Measurements from ENCODE around the gene AFP.

- TF ChIP-seq, protein P1, sequence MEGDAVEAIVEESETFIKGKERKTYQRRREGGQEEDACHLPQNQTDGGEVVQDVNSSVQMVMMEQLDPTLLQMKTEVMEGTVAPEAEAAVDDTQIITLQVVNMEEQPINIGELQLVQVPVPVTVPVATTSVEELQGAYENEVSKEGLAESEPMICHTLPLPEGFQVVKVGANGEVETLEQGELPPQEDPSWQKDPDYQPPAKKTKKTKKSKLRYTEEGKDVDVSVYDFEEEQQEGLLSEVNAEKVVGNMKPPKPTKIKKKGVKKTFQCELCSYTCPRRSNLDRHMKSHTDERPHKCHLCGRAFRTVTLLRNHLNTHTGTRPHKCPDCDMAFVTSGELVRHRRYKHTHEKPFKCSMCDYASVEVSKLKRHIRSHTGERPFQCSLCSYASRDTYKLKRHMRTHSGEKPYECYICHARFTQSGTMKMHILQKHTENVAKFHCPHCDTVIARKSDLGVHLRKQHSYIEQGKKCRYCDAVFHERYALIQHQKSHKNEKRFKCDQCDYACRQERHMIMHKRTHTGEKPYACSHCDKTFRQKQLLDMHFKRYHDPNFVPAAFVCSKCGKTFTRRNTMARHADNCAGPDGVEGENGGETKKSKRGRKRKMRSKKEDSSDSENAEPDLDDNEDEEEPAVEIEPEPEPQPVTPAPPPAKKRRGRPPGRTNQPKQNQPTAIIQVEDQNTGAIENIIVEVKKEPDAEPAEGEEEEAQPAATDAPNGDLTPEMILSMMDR (conservative IDR thresholded peaks at IDR 0.05; ENCODE audit: low read length): no peak
- TF ChIP-seq EZH2phosphoT487 (IDR thresholded peaks at IDR 0.05; ENCODE audit: borderline replicate concordance): no peak
Observed at GRCh38 chr4:73477176-73477575, 41.2 kb downstream of the AFP start.
